GM18867 (cell line): ENCODE data around the gene MOV10.
"Not testable (repeated sequence)": the region's sequence is repeated elsewhere in the genome, so short reads cannot be mapped to it uniquely, and the experiment has no call there.

Experiments used
- ATAC-seq: cut with Tn5 transposase; IDR thresholded peaks from one replicate; pipeline ENCODE4 v1.9.1; 2021; ENCODE audit warnings: mild to moderate bottlenecking, moderate library complexity; ENCODE audit not compliant: unreplicated experiment

Gene MOV10, protein sequence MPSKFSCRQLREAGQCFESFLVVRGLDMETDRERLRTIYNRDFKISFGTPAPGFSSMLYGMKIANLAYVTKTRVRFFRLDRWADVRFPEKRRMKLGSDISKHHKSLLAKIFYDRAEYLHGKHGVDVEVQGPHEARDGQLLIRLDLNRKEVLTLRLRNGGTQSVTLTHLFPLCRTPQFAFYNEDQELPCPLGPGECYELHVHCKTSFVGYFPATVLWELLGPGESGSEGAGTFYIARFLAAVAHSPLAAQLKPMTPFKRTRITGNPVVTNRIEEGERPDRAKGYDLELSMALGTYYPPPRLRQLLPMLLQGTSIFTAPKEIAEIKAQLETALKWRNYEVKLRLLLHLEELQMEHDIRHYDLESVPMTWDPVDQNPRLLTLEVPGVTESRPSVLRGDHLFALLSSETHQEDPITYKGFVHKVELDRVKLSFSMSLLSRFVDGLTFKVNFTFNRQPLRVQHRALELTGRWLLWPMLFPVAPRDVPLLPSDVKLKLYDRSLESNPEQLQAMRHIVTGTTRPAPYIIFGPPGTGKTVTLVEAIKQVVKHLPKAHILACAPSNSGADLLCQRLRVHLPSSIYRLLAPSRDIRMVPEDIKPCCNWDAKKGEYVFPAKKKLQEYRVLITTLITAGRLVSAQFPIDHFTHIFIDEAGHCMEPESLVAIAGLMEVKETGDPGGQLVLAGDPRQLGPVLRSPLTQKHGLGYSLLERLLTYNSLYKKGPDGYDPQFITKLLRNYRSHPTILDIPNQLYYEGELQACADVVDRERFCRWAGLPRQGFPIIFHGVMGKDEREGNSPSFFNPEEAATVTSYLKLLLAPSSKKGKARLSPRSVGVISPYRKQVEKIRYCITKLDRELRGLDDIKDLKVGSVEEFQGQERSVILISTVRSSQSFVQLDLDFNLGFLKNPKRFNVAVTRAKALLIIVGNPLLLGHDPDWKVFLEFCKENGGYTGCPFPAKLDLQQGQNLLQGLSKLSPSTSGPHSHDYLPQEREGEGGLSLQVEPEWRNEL

GRCh38 chr1:112674440-112674985 is at the start of gene MOV10:
TSS of gene MOV10 (plus strand) at chr1:112674659. CDS start at chr1:112674913, 254 bp downstream.
- ATAC-seq = peak; percentile 60

GRCh38 chr1:112625696-112626095 is 48.8 kb upstream of the MOV10 start:
- no peak for ATAC-seq

DNA sequence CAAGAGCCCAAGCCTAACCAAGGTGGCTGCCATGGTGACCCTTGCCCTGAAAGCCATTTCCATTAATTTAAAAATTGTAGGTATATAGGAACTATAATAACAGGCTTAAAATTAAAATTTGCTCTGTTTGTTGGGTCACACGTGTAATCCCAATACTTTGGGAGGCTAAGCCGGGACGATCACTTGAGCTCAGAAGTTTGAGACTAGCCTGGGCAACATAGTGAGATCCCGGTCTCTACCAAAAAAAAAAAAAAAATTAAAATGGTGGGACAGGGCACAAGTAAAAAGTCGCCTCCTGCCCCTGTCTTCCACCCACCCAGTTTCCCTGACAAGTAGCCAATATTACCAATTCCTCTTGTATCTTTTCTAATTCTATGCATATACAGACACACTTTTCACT is 48.3 kb upstream of the MOV10 start:
- ATAC-seq = no peak

DNA sequence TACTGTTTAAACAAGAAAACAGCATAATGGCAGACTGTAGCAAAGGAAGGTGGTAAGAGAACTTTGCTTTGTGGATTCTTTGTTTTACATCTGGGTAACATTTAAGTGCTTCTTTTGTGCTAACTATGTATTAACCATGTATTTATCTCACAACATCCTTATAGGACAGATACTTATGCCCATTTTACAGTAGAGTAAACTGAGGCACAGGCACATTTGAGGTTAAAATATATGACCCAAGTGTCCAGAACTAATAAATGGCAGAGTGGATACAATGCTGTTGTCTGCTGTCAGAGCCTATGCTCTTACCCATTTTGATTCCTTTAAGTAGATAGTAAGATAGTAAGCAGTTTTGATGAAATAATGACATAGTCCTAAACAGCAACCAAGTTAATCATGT is 47.6 kb upstream of the MOV10 start:
- no peak for ATAC-seq

DNA sequence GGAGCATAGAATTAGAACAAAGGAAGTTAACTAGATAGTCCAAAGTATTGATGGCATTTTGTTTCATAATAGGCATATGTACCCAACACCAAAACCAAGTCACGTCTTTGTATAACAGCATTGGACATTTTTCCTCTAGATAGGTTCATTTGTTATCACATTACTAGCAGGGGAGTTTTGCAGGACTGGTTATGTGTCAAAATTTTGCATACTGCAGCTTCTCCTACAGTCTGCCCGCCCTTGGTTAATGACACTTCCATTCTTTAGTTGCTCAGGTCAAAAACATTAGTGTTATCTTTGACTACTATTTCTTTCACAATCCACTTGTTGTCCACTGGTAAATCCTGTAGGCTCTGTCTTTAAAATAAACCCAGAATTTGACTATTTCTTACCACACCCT is 45.9 kb upstream of the MOV10 start:
- peak; percentile 36 for ATAC-seq

- ATAC-seq = no peak
Measured at GRCh38 chr1:112629256-112629655, 45.2 kb upstream of the MOV10 start.

DNA sequence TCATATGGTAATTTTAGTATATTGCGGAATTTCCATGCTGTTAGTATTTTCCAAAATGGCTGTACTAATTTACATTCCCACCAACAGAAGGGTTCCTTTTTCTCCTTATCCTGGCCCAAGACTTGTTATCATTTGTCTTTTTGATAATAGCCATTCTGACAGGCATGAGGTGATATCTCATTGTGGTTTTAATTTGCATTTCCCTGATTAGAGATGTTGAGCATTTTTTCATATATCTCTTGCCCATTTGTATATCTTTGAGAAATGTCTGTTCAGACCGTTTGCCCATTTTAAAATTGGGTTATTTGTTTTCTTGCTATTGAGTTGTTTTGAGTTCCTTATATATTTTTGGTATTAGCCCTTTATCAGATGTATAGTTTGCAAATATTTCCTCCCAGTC is 40.8 kb upstream of the MOV10 start:
- ATAC-seq = no peak

DNA sequence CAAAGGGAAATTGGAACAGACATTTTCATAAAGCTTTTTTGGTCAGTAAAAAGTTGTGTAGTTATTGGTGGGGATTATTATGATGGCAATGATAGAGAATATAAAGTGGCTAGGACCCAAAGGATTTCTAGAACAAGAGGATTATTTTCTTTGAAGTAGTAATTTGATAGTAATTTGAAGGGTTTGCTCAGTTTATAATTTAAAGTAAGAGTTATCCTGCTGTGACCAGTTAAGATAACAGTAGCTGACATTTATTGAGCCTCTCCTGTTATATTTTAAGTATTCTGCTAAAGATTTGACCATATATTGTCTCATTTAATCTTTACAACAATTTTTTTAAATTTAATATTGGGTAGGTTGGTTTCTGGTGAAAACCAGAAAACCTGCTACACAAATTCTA is 40.1 kb upstream of the MOV10 start:
- ATAC-seq = no peak

GRCh38 chr1:112636056-112636455 is 38.4 kb upstream of the MOV10 start:
- peak; percentile 31 for ATAC-seq

- ATAC-seq = no peak
Measured at GRCh38 chr1:112636597-112637253, 37.7 kb upstream of the MOV10 start.

DNA sequence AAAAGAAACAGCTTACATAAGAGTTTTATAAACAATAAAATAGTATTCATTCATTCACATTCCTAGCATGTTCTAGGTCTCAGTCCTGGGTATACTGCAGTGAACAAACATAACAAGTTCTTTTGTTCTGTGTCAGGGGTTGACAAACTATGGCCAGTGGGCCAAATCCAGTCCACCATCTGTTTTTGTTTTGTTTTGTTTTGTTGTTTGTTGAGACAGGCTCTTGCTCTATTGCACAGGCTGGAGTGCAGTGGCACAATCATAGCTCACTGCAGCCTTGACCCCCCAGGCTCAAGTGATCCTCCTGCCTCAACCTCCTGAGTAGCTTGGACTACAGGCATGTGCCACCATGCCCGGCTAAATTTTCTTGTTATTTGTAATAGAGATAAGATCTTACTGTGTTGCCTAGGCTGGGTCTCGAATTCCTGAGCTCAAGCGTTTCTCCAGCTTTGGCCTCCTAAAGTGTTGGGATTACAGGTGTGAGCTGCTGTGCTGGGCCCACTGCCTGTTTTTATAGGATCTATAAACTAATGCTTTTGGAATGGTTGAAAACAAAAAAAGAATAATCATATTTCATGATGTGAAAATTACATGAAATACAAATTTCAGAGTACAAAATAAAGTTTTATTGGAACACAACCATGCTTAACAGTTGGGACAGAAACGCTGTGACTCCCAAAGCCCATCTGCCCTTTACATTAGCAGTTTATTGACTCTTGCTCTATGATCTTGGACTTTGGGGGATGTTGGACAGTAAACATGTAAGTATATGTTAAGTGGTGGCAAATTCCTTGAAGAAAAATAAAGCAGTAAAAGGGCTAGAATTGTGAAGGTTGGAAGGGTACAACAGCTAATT is 37.0 kb upstream of the MOV10 start:
- no peak for ATAC-seq

GRCh38 chr1:112638110-112638428 is 36.4 kb upstream of the MOV10 start:
- no peak for ATAC-seq

DNA sequence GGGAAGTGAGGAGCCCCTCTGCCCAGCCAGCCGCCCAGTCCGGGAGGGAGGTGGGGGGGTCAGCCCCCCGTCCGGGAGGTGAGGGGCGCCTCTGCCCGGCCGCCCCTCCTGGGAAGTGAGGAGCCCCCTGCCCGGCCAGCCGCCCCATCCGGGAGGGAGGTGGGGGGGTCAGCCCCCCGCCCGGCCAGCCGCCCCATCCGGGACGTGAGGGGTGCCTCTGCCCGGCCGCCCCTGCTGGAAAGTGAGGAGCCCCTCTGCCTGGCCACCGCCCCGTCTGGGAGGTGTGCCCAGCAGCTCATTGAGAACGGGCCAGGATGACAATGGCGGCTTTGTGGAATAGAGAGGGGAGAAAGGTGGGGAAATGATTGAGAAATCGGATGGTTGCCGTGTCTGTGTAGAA is 34.0 kb upstream of the MOV10 start:
- ATAC-seq = not testable (repeated sequence)

DNA sequence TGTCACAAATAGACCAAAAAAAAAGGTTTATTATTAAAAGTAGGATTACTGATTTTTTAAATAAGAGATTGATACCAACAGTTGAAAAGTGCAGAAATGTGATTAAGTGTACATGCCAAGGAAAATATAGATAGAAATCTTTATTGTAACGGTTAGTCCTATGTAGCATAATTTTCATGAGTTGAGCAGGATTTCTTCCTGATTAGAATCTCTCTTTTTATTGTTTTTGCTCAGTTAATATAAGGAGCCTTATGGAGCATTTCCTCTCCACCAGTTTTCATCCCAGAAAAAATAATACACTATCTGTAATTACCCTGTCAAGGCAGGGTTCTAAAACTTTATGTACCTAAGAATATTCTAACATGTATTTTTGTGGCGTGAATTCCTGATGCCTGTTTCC is 31.4 kb upstream of the MOV10 start:
- ATAC-seq = no peak

DNA sequence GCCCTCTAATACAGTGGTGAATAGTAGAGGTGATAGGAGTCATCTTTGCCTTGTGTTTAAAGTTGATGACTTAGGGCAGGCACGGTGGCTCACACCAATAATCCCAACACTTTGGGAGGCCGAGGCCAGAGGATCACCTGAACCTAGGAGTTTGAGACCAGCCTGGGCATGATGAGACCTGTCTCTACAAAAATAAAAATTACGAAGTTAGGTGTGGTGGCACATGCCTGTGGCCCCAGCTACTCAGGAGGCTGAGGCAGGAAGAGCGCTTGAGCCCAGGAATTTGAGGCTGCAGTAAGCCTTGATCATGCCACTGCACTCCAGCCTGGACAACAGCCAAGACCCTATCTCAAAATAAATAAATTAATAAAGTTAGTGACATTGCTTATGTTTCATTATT is 28.2 kb upstream of the MOV10 start:
- ATAC-seq = no peak

- ATAC-seq = no peak
Measured at GRCh38 chr1:112651205-112651604, 23.3 kb upstream of the MOV10 start.

DNA sequence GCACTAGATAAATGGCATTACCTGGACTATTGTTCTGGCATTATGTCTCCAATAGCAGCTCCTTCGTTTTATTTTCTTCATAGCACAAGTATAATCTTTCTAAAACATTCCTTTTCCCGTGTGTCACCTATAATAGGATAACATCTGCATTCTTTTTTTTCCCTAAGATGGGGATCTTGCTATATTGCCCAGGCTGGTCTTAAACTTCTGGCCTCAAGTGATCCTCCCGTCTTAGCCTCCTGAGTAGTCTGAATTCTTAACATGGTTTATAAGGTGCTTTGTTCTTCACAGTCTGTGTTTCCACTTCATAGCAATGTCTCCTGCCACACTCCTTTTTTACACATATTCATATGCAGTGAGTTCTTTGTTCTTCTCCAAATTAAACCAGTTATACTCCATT is 8.6 kb upstream of the MOV10 start:
- no peak for ATAC-seq

GRCh38 chr1:112666946-112667345 is 7.5 kb upstream of the MOV10 start:
- ATAC-seq = no peak

GRCh38 chr1:112672009-112672408 is 2.5 kb upstream of the MOV10 start:
- ATAC-seq = no peak

GRCh38 chr1:112672842-112673241 is 1.6 kb upstream of the MOV10 start:
- no peak for ATAC-seq
